Right lobe of liver (tissue), 6 donors: ENCODE measurements around the gene EZR. TPM values are rescaled to one million over a fixed set of nuclear protein-coding genes. Genes with fewer than 3 reads are reported as not detected.
"Not testable (repeated sequence)": the region's sequence is repeated elsewhere in the genome, so short reads cannot be mapped to it uniquely, and the experiment has no call there.

Experiments used
- ATAC-seq, 4 donors: fragments of 200-7000 bp; cut with Tn5 transposase; one replicate each; pipeline ENCODE4 v1.9.1; 2020; ENCODE audit warnings: mild to moderate bottlenecking in 4 of 4, moderate library complexity in 4 of 4
- DNase-seq, 3 donors: peaks; one replicate each; pipeline ENCODE4 v3.0.0-alpha.2; 2020
- H3K27ac ChIP-seq, 3 donors: fragments of 200-600 bp; one replicate each; pipeline ENCODE4 v1.8.0; 2022
- H3K27me3 ChIP-seq, 2 donors: fragments of 200-600 bp; one replicate each; pipeline ENCODE4 v1.8.0; 2022
- H3K36me3 ChIP-seq, 4 donors: fragments of 200-600 bp; sonication (generic) in 1 of 4; one replicate each; pipeline versions ENCODE4 v1.5.1 to v1.8.0; 2017 to 2022; ENCODE audit warnings: control low read depth in 1 of 4
- H3K4me1 ChIP-seq, 4 donors: fragments of 200-600 bp; sonication (generic) in 1 of 4; one replicate each; pipeline versions ENCODE4 v1.5.1 to v1.8.0; 2017 to 2022; ENCODE audit warnings: control low read depth in 1 of 4
- H3K4me3 ChIP-seq, 3 donors: fragments of 200-600 bp; one replicate each; pipeline ENCODE4 v1.8.0; 2022
- H3K9me3 ChIP-seq, 4 donors: fragments of 200-600 bp; sonication (generic) in 1 of 4; one replicate each; pipeline versions ENCODE4 v1.5.1 to v1.8.0; 2017 to 2022; ENCODE audit warnings: control low read depth in 1 of 4
- POLR2A ChIP-seq: fragments of 450-650 bp; IDR thresholded peaks from one replicate; pipeline ENCODE4 v1.6.1; 2017; ENCODE audit warnings: antibody characterized with exemption, mild to moderate bottlenecking
- WGBS: methylation state at CpG from one replicate; pipeline ENCODE4 v1.1.6; 2018; ENCODE audit warnings: low coverage, low lambda C conversion rate; ENCODE audit not compliant: insufficient coverage; ENCODE audit errors: missing lambda C conversion rate; 5-methylcytosine and 5-hydroxymethylcytosine counted together
- intact Hi-C, 2 donors: fragments of 100-400 bp; cut with DNase I; formaldehyde crosslinking; loops; one replicate each; pipeline versions ENCODE4 v1.11.2 to v1.14.1; 2022
- total RNA-seq, 6 experiments: library from RNA; depleted of rRNA in 2 of 6; stranded (reverse); fragments of >200 nt in 2 of 6; fragmentation: NEBNext Ultra II Directional in 3 of 6; extraction: Animal tissue kit (Norgen Biotek cat#: 25700) in 3 of 6; gene quantifications; one replicate each; pipeline versions ENCODE4 v1.1.0 to v1.2.4, GENCODE V29; 2016 to 2023
- TF ChIP-seq, protein P1 (sequence below), 4 donors: fragments of 200-600 bp in 3 of 4; fragments of 450-650 bp in 1 of 4; IDR thresholded peaks; one replicate each; pipeline versions ENCODE4 v1.5.1 to v1.8.0; 2016 to 2022; ENCODE audit warnings: antibody characterized with exemption in 4 of 4, mild to moderate bottlenecking in 2 of 4
- donor health status: DM: no; HTN: yes; CAD: no.
- donor health status: DM: no; HTN: no; CAD: no.
- donor health status: DM: no; HTN: no; CAD: no.
- donor health status: DM: no; HTN: yes; CAD: no.
- donor health status: DM: no; HTN: yes; CAD: no.

The EZR gene
- total RNA-seq, 6 experiments from 2014 or later = 26.4 to 161 (median 35.9) TPM

DNA sequence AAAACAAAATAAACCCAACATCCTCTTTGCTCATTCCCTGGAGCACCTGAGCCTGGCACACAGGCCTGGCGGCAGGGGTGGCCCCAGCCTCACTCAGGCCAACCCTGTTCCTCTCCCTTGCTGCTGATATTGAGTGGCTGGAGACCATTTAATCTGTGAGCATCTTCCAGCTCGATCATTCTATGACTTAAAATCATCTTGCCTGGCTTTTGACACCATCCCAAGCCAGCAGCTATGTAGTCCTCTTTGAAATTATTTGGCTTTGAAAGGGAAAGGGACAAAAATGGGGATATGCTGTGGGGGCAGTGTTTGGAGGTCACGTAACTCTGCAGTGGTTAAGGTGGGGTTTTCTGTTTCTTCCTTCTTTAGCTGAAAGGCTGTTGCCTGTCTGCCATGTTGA, 22.8 kb downstream of the EZR start:
- DNase-seq = no peak
- WGBS = 100% methylated on average over 1 of the region's 3 CpGs

DNA sequence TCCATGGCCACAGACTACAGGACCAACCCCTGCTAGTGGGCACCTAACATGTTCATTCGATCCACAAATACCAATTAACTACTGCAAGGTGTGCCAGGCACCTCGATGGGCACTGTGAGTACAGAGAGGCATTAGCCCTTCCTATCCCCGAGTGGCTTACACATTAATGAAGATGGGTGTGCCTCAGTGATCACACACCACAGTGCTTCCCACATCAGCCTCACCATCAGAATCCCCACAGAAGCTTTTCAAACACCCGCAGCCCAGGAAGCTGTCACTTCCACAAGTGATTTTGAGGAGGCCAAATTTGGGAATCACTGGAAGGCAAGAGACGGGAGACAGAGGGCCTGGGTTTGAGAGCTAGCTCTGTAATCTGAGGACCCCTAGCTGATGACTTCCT, 23.7 kb downstream of the EZR start:
- H3K9me3 ChIP-seq = no peaks in the 10 kb centered on the region
- H3K4me1 ChIP-seq = peaks cover 0 to 42% (median 12%) of the 10 kb centered on the region in 4 donors
- H3K27me3 ChIP-seq = no peaks in the 10 kb centered on the region
- 82% methylated on average over 3 of the region's 5 CpGs for WGBS
- no peak for DNase-seq
- no peak overlapping the region for H3K27ac ChIP-seq
- no peak for ATAC-seq
- no peak overlapping the region for H3K4me3 ChIP-seq
- TF ChIP-seq, protein P1, sequence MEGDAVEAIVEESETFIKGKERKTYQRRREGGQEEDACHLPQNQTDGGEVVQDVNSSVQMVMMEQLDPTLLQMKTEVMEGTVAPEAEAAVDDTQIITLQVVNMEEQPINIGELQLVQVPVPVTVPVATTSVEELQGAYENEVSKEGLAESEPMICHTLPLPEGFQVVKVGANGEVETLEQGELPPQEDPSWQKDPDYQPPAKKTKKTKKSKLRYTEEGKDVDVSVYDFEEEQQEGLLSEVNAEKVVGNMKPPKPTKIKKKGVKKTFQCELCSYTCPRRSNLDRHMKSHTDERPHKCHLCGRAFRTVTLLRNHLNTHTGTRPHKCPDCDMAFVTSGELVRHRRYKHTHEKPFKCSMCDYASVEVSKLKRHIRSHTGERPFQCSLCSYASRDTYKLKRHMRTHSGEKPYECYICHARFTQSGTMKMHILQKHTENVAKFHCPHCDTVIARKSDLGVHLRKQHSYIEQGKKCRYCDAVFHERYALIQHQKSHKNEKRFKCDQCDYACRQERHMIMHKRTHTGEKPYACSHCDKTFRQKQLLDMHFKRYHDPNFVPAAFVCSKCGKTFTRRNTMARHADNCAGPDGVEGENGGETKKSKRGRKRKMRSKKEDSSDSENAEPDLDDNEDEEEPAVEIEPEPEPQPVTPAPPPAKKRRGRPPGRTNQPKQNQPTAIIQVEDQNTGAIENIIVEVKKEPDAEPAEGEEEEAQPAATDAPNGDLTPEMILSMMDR (IDR thresholded peaks at IDR 0.05) = no peak
- no peak for TF ChIP-seq POLR2A
- intact Hi-C loops = no loop called here
- H3K36me3 ChIP-seq = no peaks in the 10 kb centered on the region

More for the DNA sequence above, 22.8 kb downstream of the EZR start:
- Histone ChIP-seq H3K36me3 (no peaks in the 10 kb centered on the region), H3K4me3 (no peak overlapping the region), H3K27me3 (no peaks in the 10 kb centered on the region), H3K9me3 (no peaks in the 10 kb centered on the region), H3K27ac (no peak overlapping the region), H3K4me1 (peaks cover 0 to 50% (median 15%) of the 10 kb centered on the region in 4 donors)
- intact Hi-C loops = no loop called here
- no peak for ATAC-seq
- no peak for TF ChIP-seq POLR2A
- TF ChIP-seq, protein P1 (IDR thresholded peaks at IDR 0.05) = no peak

DNA sequence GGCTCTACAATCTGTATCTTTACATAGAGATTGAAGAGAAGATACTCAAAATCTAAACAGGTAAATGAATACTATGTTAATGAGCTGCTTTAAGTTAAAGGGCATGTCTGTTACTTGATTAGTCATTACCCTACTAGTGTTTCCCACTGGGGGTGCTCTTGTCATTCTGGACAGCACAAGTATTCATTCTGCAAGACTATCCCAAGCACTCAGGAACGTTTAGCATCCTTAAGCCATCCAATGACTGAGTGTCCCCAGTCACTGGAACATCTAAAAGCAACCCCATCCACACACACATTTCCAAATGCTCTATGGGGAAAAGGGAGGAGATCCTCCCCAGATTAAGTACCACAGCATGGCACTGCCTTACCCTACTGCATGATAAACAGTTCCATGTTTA, 25.7 kb downstream of the EZR start:
- Histone ChIP-seq H3K4me3 (no peak overlapping the region), H3K4me1 (peaks cover 0 to 40% (median 5%) of the 10 kb centered on the region in 4 donors), H3K27ac (no peak overlapping the region), H3K27me3 (no peaks in the 10 kb centered on the region), H3K36me3 (peaks cover 0 to 2% (median 0%) of the 10 kb centered on the region in 4 donors), H3K9me3 (no peaks in the 10 kb centered on the region)
- WGBS = 27% methylated on average over 1 of the region's 1 CpG
- TF ChIP-seq, protein P1 (IDR thresholded peaks at IDR 0.05) = peak; percentile 24 to 38 (median 31)
- no peak for TF ChIP-seq POLR2A
- peak; percentile 45 to 55 (median 53) for ATAC-seq
- intact Hi-C loops = no loop called here
- no peak for DNase-seq

DNA sequence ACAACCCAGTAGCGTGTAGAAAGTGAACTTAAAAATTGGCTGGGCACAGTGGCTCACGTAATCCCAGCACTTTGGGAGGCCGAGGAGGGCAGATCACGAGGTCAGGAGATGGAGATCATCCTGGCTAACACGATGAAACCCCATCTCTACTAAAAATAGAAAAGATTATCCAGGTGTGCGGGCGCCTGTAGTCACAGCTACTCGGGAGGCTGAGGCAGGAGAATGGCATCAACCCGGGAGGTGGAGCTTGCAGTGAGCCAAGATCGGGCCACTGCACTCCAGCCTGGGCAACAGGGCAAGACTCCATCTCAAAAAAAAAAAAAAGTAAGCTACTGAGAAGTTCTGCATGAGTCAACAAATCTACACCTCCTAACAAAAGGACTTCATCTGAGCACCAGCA, 26.7 kb downstream of the EZR start:
- H3K4me3 ChIP-seq, DNase-seq, H3K27me3 ChIP-seq, H3K9me3 ChIP-seq, H3K27ac ChIP-seq, ATAC-seq, intact Hi-C loops: not testable (repeated sequence)
- 71% methylated on average over 5 of the region's 10 CpGs for WGBS
- H3K4me1 ChIP-seq = peaks cover 0 to 31% (median 4%) of the 10 kb centered on the region in 4 donors
- H3K36me3 ChIP-seq = peaks cover 0 to 12% (median 0%) of the 10 kb centered on the region in 4 donors

DNA sequence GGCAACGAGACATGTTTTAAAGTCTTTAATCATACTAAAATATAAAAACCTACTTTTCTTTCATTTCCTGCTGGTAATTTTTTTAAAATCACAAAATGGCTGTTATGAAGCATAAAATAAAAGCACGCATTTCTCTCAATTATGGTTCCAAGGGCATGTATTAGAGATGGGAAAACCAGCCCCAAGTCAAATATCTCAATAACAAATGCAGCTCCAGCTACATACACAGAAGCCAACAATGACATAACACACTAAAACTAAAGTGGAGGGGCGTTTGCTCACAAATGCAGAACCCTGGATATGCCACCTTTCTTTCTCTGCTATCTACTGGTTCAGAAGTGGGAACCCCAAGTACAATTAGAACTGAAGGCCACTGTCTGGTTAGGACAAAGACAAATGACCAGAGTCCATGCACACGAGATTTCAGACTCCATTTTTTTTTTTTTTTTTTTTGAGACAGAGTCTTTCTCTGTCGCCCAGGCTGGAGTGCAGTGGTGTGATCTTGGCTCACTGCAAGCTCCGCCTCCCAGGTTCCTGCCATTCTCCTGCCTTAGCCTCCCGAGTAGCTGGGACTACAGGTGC, 27.8 kb downstream of the EZR start:
- DNase-seq (no peak), ATAC-seq (no peak)
- Histone ChIP-seq H3K4me3 (no peak overlapping the region), H3K9me3 (no peaks in the 10 kb centered on the region), H3K27me3 (no peaks in the 10 kb centered on the region), H3K36me3 (peaks cover 0 to 23% (median 1%) of the 10 kb centered on the region in 4 donors), H3K27ac (no peak overlapping the region), H3K4me1 (peaks cover 0 to 27% (median 4%) of the 10 kb centered on the region in 4 donors)
- intact Hi-C loops = no loop called here
- TF ChIP-seq, protein P1 (IDR thresholded peaks at IDR 0.05) = no peak
- no peak for TF ChIP-seq POLR2A
- 69% methylated on average over 7 of the region's 7 CpGs for WGBS
